SHP77 treated with DMSO at 0.1 percent for 48 hours (cell line): ENCODE data around the gene RAPGEF1.

Experiments
- DNase-seq: peaks from one replicate; lab custom pipeline; 2025; lab: John Stamatoyannopoulos, UW

RAPGEF1 gene

GRCh38 chr9:131528186-131528585, 211.7 kb downstream of the RAPGEF1 start:
- no peak for DNase-seq
